NCI-H187 (cell line): ENCODE data around the gene LEPR.
"Not testable (repeated sequence)": the region's sequence is repeated elsewhere in the genome, so short reads cannot be mapped to it uniquely, and the experiment has no call there.

Experiments used
- DNase-seq, 2 experiments: peaks; one replicate each; lab custom pipeline; 2025; lab: John Stamatoyannopoulos, UW

LEPR gene

GRCh38 chr1:65437616-65438015 lies 17.1 kb downstream of the LEPR start:
- DNase-seq, result no peak

- no peak for DNase-seq
These were observed 19.9 kb downstream of the LEPR start for GRCh38 chr1:65440322-65440900.

- no peak for DNase-seq
These were observed 20.4 kb downstream of the LEPR start for GRCh38 chr1:65440915-65441314.

- DNase-seq, result no peak
These were observed 21.0 kb downstream of the LEPR start for GRCh38 chr1:65441464-65441863.

- DNase-seq, result no peak
These were observed 22.0 kb downstream of the LEPR start for GRCh38 chr1:65442442-65442841.

- DNase-seq, result no peak
These were observed 23.2 kb downstream of the LEPR start for GRCh38 chr1:65443647-65444046.

- DNase-seq, result no peak
These were observed 23.7 kb downstream of the LEPR start for GRCh38 chr1:65444128-65444640.

- DNase-seq, result no peak
These were observed 25.4 kb downstream of the LEPR start for GRCh38 chr1:65445837-65446236.

- no peak for DNase-seq
These were observed 28.9 kb downstream of the LEPR start for GRCh38 chr1:65449214-65449823.

GRCh38 chr1:65455678-65456077 lies 35.2 kb downstream of the LEPR start:
- not testable (repeated sequence) for DNase-seq

GRCh38 chr1:65456481-65456880 lies 36.0 kb downstream of the LEPR start:
- DNase-seq, result no peak

GRCh38 chr1:65457868-65458267 lies 37.4 kb downstream of the LEPR start:
- no peak for DNase-seq

- DNase-seq, result no peak
These were observed 38.4 kb downstream of the LEPR start for GRCh38 chr1:65458730-65459396.

- no peak for DNase-seq
These were observed 38.9 kb downstream of the LEPR start for GRCh38 chr1:65459397-65459768.

GRCh38 chr1:65465837-65466236 lies 45.4 kb downstream of the LEPR start:
- not testable (repeated sequence) for DNase-seq

GRCh38 chr1:65467536-65467935 lies 47.1 kb downstream of the LEPR start:
- peak; percentile 67 to 75 for DNase-seq

- no peak for DNase-seq
These were observed 48.8 kb downstream of the LEPR start for GRCh38 chr1:65469126-65469888.

GRCh38 chr1:65469889-65470340 lies 49.4 kb downstream of the LEPR start:
- DNase-seq, result no peak
